HG02943 (cell line): ENCODE results near the gene NIT1.

ENCODE experiments used
- ATAC-seq: cut with Tn5 transposase; IDR thresholded peaks from one replicate; pipeline ENCODE4 v1.9.1; 2021; ENCODE audit warnings: mild to moderate bottlenecking, low read depth, moderate library complexity; ENCODE audit not compliant: unreplicated experiment

NIT1 gene

GRCh38 chr1:161117759-161118581 is at the start of gene NIT1, which contains the start of gene PFDN2:
NIT1 (plus strand) TSS chr1:161118105; CDS start chr1:161118177, 72 bp downstream.
PFDN2 (minus strand) TSS chr1:161118037; CDS start chr1:161118026, 11 bp downstream.
- peak; percentile 73 for ATAC-seq

GRCh38 chr1:161068306-161069234 is 49.3 kb upstream of the NIT1 start:
- ATAC-seq = no peak

- no peak for ATAC-seq
Measured at GRCh38 chr1:161069241-161069640, 48.7 kb upstream of the NIT1 start.

GRCh38 chr1:161069731-161070270 is 48.1 kb upstream of the NIT1 start, which contains the start of gene ARHGAP30:
ARHGAP30 (minus strand) TSS chr1:161069891; CDS start chr1:161069624, 267 bp downstream.
- ATAC-seq = peak; percentile 77

GRCh38 chr1:161070761-161071160 is 47.1 kb upstream of the NIT1 start:
- no peak for ATAC-seq

- no peak for ATAC-seq
Measured at GRCh38 chr1:161071886-161072371, 46.0 kb upstream of the NIT1 start.

- ATAC-seq = no peak
Measured at GRCh38 chr1:161072751-161073449, 45.0 kb upstream of the NIT1 start.

- no peak for ATAC-seq
Measured at GRCh38 chr1:161073474-161074121, 44.3 kb upstream of the NIT1 start.

- ATAC-seq = no peak
Measured at GRCh38 chr1:161074676-161075368, 43.1 kb upstream of the NIT1 start.

GRCh38 chr1:161076410-161076809 is 41.5 kb upstream of the NIT1 start:
- ATAC-seq = no peak

- ATAC-seq = no peak
Measured at GRCh38 chr1:161077426-161077825, 40.5 kb upstream of the NIT1 start.

- ATAC-seq = no peak
Measured at GRCh38 chr1:161079436-161080110, 38.3 kb upstream of the NIT1 start.

GRCh38 chr1:161080441-161081405 is 37.2 kb upstream of the NIT1 start:
- no peak for ATAC-seq

GRCh38 chr1:161081519-161081918 is 36.4 kb upstream of the NIT1 start:
- ATAC-seq = no peak

- ATAC-seq = no peak
Measured at GRCh38 chr1:161082483-161082882, 35.4 kb upstream of the NIT1 start.

- ATAC-seq = no peak
Measured at GRCh38 chr1:161082996-161083747, 34.7 kb upstream of the NIT1 start.
